Endothelial cell of umbilical vein (primary cell): ENCODE measurements around the gene LPAR1. TPM values are rescaled to one million over a fixed set of nuclear protein-coding genes. Genes with fewer than 3 reads are reported as not detected.

Experiments
- BruUV-seq: library from RNA; stranded (reverse); fragments of 400-500 nt; replicated peaks from 2 replicates; lab custom pipeline; 2021; lab: Mats Ljungman, UMichigan
- CTCF ChIA-PET: fragments of 300-600, 350-600 bp; sonication (Branson Sonifier 250); formaldehyde crosslinking; loops from one replicate; lab custom pipeline; 2021; ENCODE audit warnings: antibody characterized with exemption, inconsistent platforms; lab: Charles Lee
- POLR2A ChIA-PET: fragments of 300-600, 350-600 bp; sonication (Branson Sonifier 250); formaldehyde crosslinking; loops from one replicate; lab custom pipeline; 2021; ENCODE audit warnings: antibody characterized with exemption, inconsistent platforms; lab: Charles Lee
- DNase-seq: peaks from one replicate; pipeline ENCODE4 v3.0.0-alpha.2; 2011; ENCODE audit warnings: low read depth, low spot score
- FAIRE-seq: peaks from 2 replicates; lab custom pipeline; 2011; peaks lifted over from hg19 to GRCh38; lab: Jason Lieb, UNC
- H2AFZ ChIP-seq: 2 replicates; pipeline ENCODE4 v1.6.0; 2012; ENCODE audit warnings: low read depth, low read length, control low read depth, inconsistent platforms
- H3K27ac ChIP-seq: 2 replicates; pipeline ENCODE4 v1.5.1; 2011; ENCODE audit warnings: low read depth, mild to moderate bottlenecking, control low read depth, low read length, moderate library complexity; ENCODE audit not compliant: insufficient read depth
- H3K27me3 ChIP-seq, 2 experiments: 2 replicates each; pipeline versions ENCODE4 v1.6.0 to v1.6.1; 2011; ENCODE audit warnings: low read length in 2 of 2, mixed read lengths in 1 of 2; ENCODE audit not compliant: control insufficient read depth in 2 of 2, insufficient read depth in 2 of 2
- H3K36me3 ChIP-seq, 2 experiments: 2 replicates in 1 of 2; 3 replicates in 1 of 2; pipeline ENCODE4 v1.5.1; 2011; ENCODE audit warnings: low read length in 2 of 2, mild to moderate bottlenecking in 1 of 2, moderate library complexity in 1 of 2; ENCODE audit not compliant: control insufficient read depth in 2 of 2, insufficient read depth in 2 of 2; ENCODE audit errors: extremely low read depth in 1 of 2
- H3K4me1 ChIP-seq: 3 replicates; pipeline ENCODE4 v1.5.1; 2011; ENCODE audit warnings: mild to moderate bottlenecking, low read length; ENCODE audit not compliant: control insufficient read depth, insufficient read depth; ENCODE audit errors: extremely low read depth
- H3K4me2 ChIP-seq: 2 replicates; pipeline ENCODE4 v1.6.1; 2011; ENCODE audit warnings: low read length, control low read depth, mixed read lengths; ENCODE audit not compliant: insufficient read depth
- H3K4me3 ChIP-seq, 3 experiments: fragments of 200-600 bp in 1 of 3; sonication (generic), shearing (Covaris generic) in 1 of 3; replicated peaks in 1 of 3; 2 replicates each; pipeline ENCODE4 v1.5.1; 2011 to 2016; ENCODE audit warnings: control low read depth in 3 of 3, low read length in 3 of 3, mild to moderate bottlenecking in 2 of 3, inconsistent platforms in 1 of 3, low read depth in 1 of 3, moderate library complexity in 1 of 3; ENCODE audit not compliant: insufficient read depth in 1 of 3
- H3K79me2 ChIP-seq: 2 replicates; pipeline ENCODE4 v1.6.0; 2012; ENCODE audit warnings: low read length, inconsistent platforms; ENCODE audit not compliant: control insufficient read depth, insufficient read depth
- H3K9ac ChIP-seq: replicated peaks from 2 replicates; pipeline ENCODE3; 2011; ENCODE audit warnings: low read length, control low read depth; ENCODE audit not compliant: insufficient read depth; ENCODE audit errors: extremely low read depth
- H3K9me1 ChIP-seq: replicated peaks from 3 replicates; pipeline ENCODE4 v1.6.0; 2011; ENCODE audit warnings: mild to moderate bottlenecking, low read length; ENCODE audit not compliant: control insufficient read depth, insufficient read depth; ENCODE audit errors: extremely low read depth
- H3K9me3 ChIP-seq: replicated peaks from 2 replicates; pipeline ENCODE4 v1.5.1; 2012; ENCODE audit warnings: low read length, inconsistent platforms; ENCODE audit not compliant: control insufficient read depth, insufficient read depth
- H4K20me1 ChIP-seq: replicated peaks from 2 replicates; pipeline ENCODE3; 2011; ENCODE audit warnings: mild to moderate bottlenecking, low read length; ENCODE audit not compliant: control insufficient read depth, insufficient read depth; ENCODE audit errors: extremely low read depth
- CTCF ChIP-seq, 2 donors: IDR thresholded peaks; 1 replicate in 1 of 2; 2 replicates in 1 of 2; pipeline ENCODE4 v1.5.1; 2011; ENCODE audit warnings: low read length in 2 of 2, mild to moderate bottlenecking in 2 of 2, moderate library complexity in 2 of 2, control low read depth in 1 of 2, inconsistent platforms in 1 of 2, low read depth in 1 of 2; ENCODE audit not compliant: insufficient read depth in 1 of 2; ENCODE audit errors: extremely low read depth in 1 of 2
- EZH2 ChIP-seq: IDR thresholded peaks from 2 replicates; pipeline ENCODE4 v1.6.1; 2012; ENCODE audit warnings: borderline replicate concordance, low read depth, mild to moderate bottlenecking, moderate library complexity, low read length, inconsistent platforms; ENCODE audit not compliant: severe bottlenecking
- FOS ChIP-seq: IDR thresholded peaks from 2 replicates; pipeline ENCODE4 v1.6.1; 2011; ENCODE audit warnings: mild to moderate bottlenecking, low read length, moderate library complexity, borderline replicate concordance; ENCODE audit not compliant: insufficient read depth
- GATA2 ChIP-seq: IDR thresholded peaks from 2 replicates; pipeline ENCODE4 v1.7.0; 2011; ENCODE audit warnings: low read depth, mild to moderate bottlenecking, moderate library complexity, mixed read lengths, low read length; ENCODE audit not compliant: insufficient read length, insufficient read depth
- JUN ChIP-seq: IDR thresholded peaks from 2 replicates; pipeline ENCODE4 v1.6.1; 2011; ENCODE audit warnings: borderline replicate concordance, low read depth; ENCODE audit not compliant: insufficient read length, insufficient read depth
- MAX ChIP-seq: IDR thresholded peaks from 2 replicates; pipeline ENCODE4 v1.6.1; 2011; ENCODE audit not compliant: insufficient read depth, insufficient read length
- MYC ChIP-seq: IDR thresholded peaks from one replicate; pipeline ENCODE4 v1.6.1; 2011; ENCODE audit warnings: mild to moderate bottlenecking, low read depth, low read length
- POLR2A ChIP-seq: IDR thresholded peaks from 2 replicates; pipeline ENCODE4 v1.6.1; 2012; ENCODE audit warnings: low read depth, mild to moderate bottlenecking, control low read depth, low read length
- POLR2AphosphoS5 ChIP-seq: IDR thresholded peaks from 2 replicates; pipeline ENCODE4 v1.6.1; 2012; ENCODE audit warnings: low read depth, mild to moderate bottlenecking, control low read depth, low read length, moderate library complexity; ENCODE audit not compliant: insufficient read depth
- dilution Hi-C: fragments of 300-500 bp; cut with MboI; formaldehyde crosslinking; loops from one replicate; pipeline ENCODE4 v1.15.0; 2019; ENCODE audit warnings: low sequenced_read_pairs; ENCODE audit not compliant: extremely low pct_ligation_motif_present
- intact Hi-C: fragments of 100-400 bp; cut with micrococcal nuclease; formaldehyde crosslinking; loops from one replicate; pipeline ENCODE4 v1.10.0; 2022
- polyA plus RNA-seq, 4 experiments: library from polyadenylated mRNA; depleted of rRNA in 3 of 4; stranded (reverse) in 3 of 4; unstranded in 1 of 4; fragments of >200 nt; gene quantifications; 2 replicates each; pipeline versions ENCODE4 v1.2.1 to v1.2.3, GENCODE V29; 2011 to 2012; ENCODE audit warnings: missing spikeins in 1 of 4
- total RNA-seq: library from RNA; stranded (reverse); gene quantifications from 2 replicates; pipeline ENCODE4 v1.2.3, GENCODE V29; 2021

The LPAR1 gene
- total and polyA plus RNA-seq, 2 donors (not counting 3 experiments of a cell fraction or from before 2014, with no cell fraction given) = 0.88 to 3.0 TPM

DNA sequence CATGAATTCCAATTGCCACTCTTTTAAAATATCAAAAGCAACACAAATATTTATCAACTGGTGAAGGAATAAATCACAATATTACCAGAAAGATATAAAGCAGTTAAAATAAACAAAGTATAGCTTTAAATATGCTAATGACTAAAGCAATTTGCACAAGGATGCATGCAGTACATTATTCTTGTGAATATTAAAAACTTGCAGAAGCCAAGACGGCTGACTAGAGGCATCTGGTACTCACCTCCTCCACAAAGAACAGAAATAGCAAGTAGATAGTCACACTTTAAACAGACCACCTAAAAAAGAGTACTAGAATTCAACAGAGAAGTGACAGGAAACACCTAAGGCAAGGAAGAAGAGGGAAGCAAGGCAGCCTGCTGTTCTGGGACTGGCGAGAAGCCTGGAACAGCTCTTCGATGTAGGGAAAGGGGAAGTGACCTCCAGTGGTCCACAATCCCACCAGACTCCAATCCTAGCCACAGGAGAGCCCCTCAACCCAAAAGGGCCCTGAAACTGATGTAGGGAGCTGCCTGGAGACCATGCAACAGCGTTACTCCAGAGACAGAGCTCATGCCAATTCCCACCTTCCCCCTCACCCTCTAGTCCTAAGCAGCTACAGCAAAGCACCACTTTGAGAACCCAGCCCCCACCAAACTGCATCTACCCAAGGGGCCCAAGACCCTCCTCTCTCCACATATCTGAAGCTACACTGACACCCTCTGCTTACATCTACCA, 86.3 kb downstream of the LPAR1 start:
- Histone ChIP-seq H3K79me2 (no peaks in the 10 kb centered on the region), H3K4me2 (no peak overlapping the region), H3K36me3 (no peaks in the 10 kb centered on the region), H3K4me3 (no peak overlapping the region), H3K9ac (no peak overlapping the region), H3K9me1 (no peaks in the 10 kb centered on the region), H3K4me1 (no peaks in the 10 kb centered on the region), H4K20me1 (no peaks in the 10 kb centered on the region), H3K27ac (no peak overlapping the region), H2AFZ (no peak overlapping the region), H3K9me3 (no peaks in the 10 kb centered on the region), H3K27me3 (no peaks in the 10 kb centered on the region)
- ChIA-PET CTCF (interaction anchor here (0.8 to 1.2 kb wide), 3 partner anchors 13 to 53 kb away, joined by 3 read pairs; no protein-coding TSS in a partner anchor), POLR2A (no interaction called here)
- intact Hi-C loops (no loop called here), dilution Hi-C loops (no loop called here)
- DNase-seq (no peak), FAIRE-seq (no peak)
- BruUV-seq = no TSS peak
- TF ChIP-seq POLR2A (no peak), JUN (no peak), CTCF (IDR thresholded peaks at IDR 0.05; ENCODE audit: extremely low read depth in 1 of 2, insufficient read depth in 1 of 2, low read depth in 1 of 2, low read length in 2 of 2) (no peak), FOS (no peak), GATA2 (no peak), EZH2 (no peak), MAX (no peak), MYC (no peak), POLR2AphosphoS5 (no peak)
